K562 (cell line): ENCODE measurements around the gene PAX5.

Experiments used
- GABPB1 ChIP-seq: sonication (generic); formaldehyde crosslinking; IDR thresholded peaks from 2 replicates; pipeline ENCODE4 v1.8.0; 2022; ENCODE audit warnings: mild to moderate bottlenecking, missing genetic modification reagents
- KLF16 ChIP-seq: IDR thresholded peaks from 2 replicates; pipeline ENCODE4 v1.6.1; 2016; ENCODE audit warnings: antibody characterized with exemption
- POLR2AphosphoS5 ChIP-seq: IDR thresholded peaks from 2 replicates; pipeline ENCODE4 v1.6.1; 2011; ENCODE audit warnings: mild to moderate bottlenecking, low read depth, low read length, moderate library complexity; ENCODE audit not compliant: control insufficient read depth, insufficient read depth
- REST ChIP-seq, 2 experiments: fragments of 450-650 bp; formaldehyde crosslinking in 1 of 2; IDR thresholded peaks; 2 replicates each; pipeline versions ENCODE4 v1.4.0 to v1.6.1; 2014 to 2020; ENCODE audit warnings: mild to moderate bottlenecking in 2 of 2, borderline replicate concordance in 1 of 2, low read depth in 1 of 2
- STAT5B ChIP-seq: fragments of 250-450 bp; sonication (Bioruptor Pico); IDR thresholded peaks from 2 replicates; pipeline ENCODE4 v1.8.0; 2021; ENCODE audit warnings: mild to moderate bottlenecking, inconsistent platforms
- TF ChIP-seq, protein P1 (sequence below), 2 experiments: fragments of 450-650 bp in 1 of 2; sonication (generic) in 1 of 2; formaldehyde crosslinking in 1 of 2; IDR thresholded peaks in 1 of 2; conservative IDR thresholded peaks in 1 of 2; 2 replicates each; pipeline versions ENCODE4 v1.6.1 to v1.8.1; 2016 to 2023; ENCODE audit warnings: mild to moderate bottlenecking in 2 of 2, moderate library complexity in 2 of 2, inconsistent platforms in 1 of 2, missing genetic modification reagents in 1 of 2
- TF ChIP-seq, protein P2 (sequence below): fragments of 450-650 bp; formaldehyde crosslinking; IDR thresholded peaks from 2 replicates; pipeline ENCODE4 v1.4.0; 2022; ENCODE audit warnings: missing genetic modification characterization
- TF ChIP-seq, protein P3 (sequence below), 3 experiments: IDR thresholded peaks in 2 of 3; conservative IDR thresholded peaks in 1 of 3; 2 replicates each; pipeline ENCODE4 v1.5.1; 2011 to 2012; ENCODE audit warnings: low read length in 3 of 3, mild to moderate bottlenecking in 3 of 3, control low read depth in 2 of 3, improper control_type of control experiment in 1 of 3, inconsistent platforms in 1 of 3, low read depth in 1 of 3, mixed read lengths in 1 of 3, moderate library complexity in 1 of 3; ENCODE audit not compliant: insufficient read depth in 2 of 3

DNA sequence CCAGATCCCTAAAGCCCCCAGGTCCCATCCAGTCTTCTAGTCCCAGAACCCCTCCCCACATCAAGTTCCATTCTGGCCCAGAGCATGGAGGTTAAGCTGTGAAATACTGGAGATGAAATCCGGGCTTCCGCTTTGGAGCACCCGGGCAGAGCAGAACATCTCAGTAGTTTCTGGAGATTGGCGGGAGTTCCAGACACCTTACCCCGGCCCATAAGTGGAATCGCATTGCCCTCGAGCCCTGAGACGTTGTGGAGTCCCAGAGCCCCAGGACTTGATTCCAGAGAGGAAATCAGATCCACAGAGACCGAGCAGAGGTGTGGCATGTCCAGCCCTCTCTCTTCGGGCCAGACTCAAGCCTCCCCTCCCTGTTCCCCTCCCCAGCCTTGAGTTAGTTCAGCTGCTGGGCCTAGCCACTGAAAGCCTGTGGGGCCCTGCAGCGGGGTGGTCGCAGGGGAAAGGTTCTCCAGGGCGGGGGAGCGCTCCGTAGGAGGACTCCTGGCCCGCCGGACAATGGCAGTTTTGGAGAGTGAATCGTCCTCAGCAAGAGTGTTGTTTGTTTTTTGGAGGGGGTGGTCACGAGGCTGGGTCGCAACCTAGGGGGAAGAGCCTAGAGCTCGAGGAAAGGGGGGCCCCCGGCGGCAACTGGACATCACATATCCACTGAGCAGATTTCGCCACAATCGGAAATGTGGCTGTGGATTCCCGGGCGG, 1.0 kb upstream of the PAX5 start:
- no peak for TF ChIP-seq STAT5B
- TF ChIP-seq REST (IDR thresholded peaks at IDR 0.05; ENCODE audit: borderline replicate concordance): no peak
- no peak for TF ChIP-seq REST (CRISPR knock-in tag; IDR thresholded peaks at IDR 0.05; ENCODE audit: low read depth)
- TF ChIP-seq, protein P1, sequence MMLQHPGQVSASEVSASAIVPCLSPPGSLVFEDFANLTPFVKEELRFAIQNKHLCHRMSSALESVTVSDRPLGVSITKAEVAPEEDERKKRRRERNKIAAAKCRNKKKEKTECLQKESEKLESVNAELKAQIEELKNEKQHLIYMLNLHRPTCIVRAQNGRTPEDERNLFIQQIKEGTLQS (IDR thresholded peaks at IDR 0.05): no peak
- TF ChIP-seq, protein P1 (CRISPR knock-in tag; conservative IDR thresholded peaks at IDR 0.05): no peak
- TF ChIP-seq, protein P2, sequence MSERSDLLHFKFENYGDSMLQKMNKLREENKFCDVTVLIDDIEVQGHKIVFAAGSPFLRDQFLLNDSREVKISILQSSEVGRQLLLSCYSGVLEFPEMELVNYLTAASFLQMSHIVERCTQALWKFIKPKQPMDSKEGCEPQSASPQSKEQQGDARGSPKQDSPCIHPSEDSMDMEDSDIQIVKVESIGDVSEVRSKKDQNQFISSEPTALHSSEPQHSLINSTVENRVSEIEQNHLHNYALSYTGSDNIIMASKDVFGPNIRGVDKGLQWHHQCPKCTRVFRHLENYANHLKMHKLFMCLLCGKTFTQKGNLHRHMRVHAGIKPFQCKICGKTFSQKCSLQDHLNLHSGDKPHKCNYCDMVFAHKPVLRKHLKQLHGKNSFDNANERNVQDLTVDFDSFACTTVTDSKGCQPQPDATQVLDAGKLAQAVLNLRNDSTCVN: no peak
- TF ChIP-seq, protein P3, sequence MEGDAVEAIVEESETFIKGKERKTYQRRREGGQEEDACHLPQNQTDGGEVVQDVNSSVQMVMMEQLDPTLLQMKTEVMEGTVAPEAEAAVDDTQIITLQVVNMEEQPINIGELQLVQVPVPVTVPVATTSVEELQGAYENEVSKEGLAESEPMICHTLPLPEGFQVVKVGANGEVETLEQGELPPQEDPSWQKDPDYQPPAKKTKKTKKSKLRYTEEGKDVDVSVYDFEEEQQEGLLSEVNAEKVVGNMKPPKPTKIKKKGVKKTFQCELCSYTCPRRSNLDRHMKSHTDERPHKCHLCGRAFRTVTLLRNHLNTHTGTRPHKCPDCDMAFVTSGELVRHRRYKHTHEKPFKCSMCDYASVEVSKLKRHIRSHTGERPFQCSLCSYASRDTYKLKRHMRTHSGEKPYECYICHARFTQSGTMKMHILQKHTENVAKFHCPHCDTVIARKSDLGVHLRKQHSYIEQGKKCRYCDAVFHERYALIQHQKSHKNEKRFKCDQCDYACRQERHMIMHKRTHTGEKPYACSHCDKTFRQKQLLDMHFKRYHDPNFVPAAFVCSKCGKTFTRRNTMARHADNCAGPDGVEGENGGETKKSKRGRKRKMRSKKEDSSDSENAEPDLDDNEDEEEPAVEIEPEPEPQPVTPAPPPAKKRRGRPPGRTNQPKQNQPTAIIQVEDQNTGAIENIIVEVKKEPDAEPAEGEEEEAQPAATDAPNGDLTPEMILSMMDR (IDR thresholded peaks at IDR 0.05 in 2 of 3, conservative IDR thresholded peaks at IDR 0.05 in 1 of 3; ENCODE audit: insufficient read depth in 2 of 3, low read depth in 1 of 3, low read length in 3 of 3): no peak
- no peak for TF ChIP-seq KLF16
- no peak for TF ChIP-seq GABPB1 (CRISPR knock-in tag)
- no peak for TF ChIP-seq POLR2AphosphoS5
